Fibroblast of skin of left biceps (primary cell): ENCODE data around the gene GRIN2A.

ENCODE experiments used
- DNase-seq, 2 experiments: peaks; one replicate each; pipeline ENCODE4 v3.0.0-alpha.2; 2013; ENCODE audit warnings: low read depth in 2 of 2

The GRIN2A gene

GRCh38 chr16:10181196-10182162 lies 749 bp downstream of the GRIN2A start:
- no peak for DNase-seq

- no peak for DNase-seq
Observed at GRCh38 chr16:10180771-10181163, 1.5 kb downstream of the GRIN2A start.

- DNase-seq: no peak
Observed at GRCh38 chr16:10180042-10180770, 2.0 kb downstream of the GRIN2A start.

GRCh38 chr16:10178526-10178925 lies 3.7 kb downstream of the GRIN2A start:
- no peak for DNase-seq

- DNase-seq: no peak
Observed at GRCh38 chr16:10178080-10178479, 4.1 kb downstream of the GRIN2A start.

- DNase-seq: peak in 1 of 2 experiments; percentile 32
Observed at GRCh38 chr16:10172848-10173655, 9.2 kb downstream of the GRIN2A start.

GRCh38 chr16:10171221-10171620 lies 11.0 kb downstream of the GRIN2A start:
- DNase-seq: no peak

- DNase-seq: no peak
Observed at GRCh38 chr16:10169904-10170410, 12.3 kb downstream of the GRIN2A start.

GRCh38 chr16:10169031-10169430 lies 13.2 kb downstream of the GRIN2A start:
- DNase-seq: no peak

- peak; percentile 50 to 57 for DNase-seq
Observed at GRCh38 chr16:10168258-10168657, 14.0 kb downstream of the GRIN2A start.

GRCh38 chr16:10165643-10166042 lies 16.6 kb downstream of the GRIN2A start:
- DNase-seq: no peak

GRCh38 chr16:10162981-10163380 lies 19.2 kb downstream of the GRIN2A start:
- no peak for DNase-seq

GRCh38 chr16:10156099-10156498 lies 26.1 kb downstream of the GRIN2A start:
- DNase-seq: peak in 1 of 2 experiments; percentile 28

- DNase-seq: no peak
Observed at GRCh38 chr16:10154389-10154788, 27.8 kb downstream of the GRIN2A start.

- DNase-seq: no peak
Observed at GRCh38 chr16:10153985-10154384, 28.2 kb downstream of the GRIN2A start.

GRCh38 chr16:10151718-10152117 lies 30.5 kb downstream of the GRIN2A start:
- no peak for DNase-seq

- no peak for DNase-seq
Observed at GRCh38 chr16:10150906-10151305, 31.3 kb downstream of the GRIN2A start.

- DNase-seq: no peak
Observed at GRCh38 chr16:10145542-10146035, 36.6 kb downstream of the GRIN2A start.

GRCh38 chr16:10141671-10142070 lies 40.6 kb downstream of the GRIN2A start:
- DNase-seq: no peak

- DNase-seq: no peak
Observed at GRCh38 chr16:10138881-10139280, 43.3 kb downstream of the GRIN2A start.

GRCh38 chr16:10137341-10137740 lies 44.9 kb downstream of the GRIN2A start:
- no peak for DNase-seq

GRCh38 chr16:10136916-10137315 lies 45.3 kb downstream of the GRIN2A start:
- no peak for DNase-seq
